GM04504 (cell line): ENCODE measurements around the gene NMD3.
"Not testable (repeated sequence)": the region's sequence is repeated elsewhere in the genome, so short reads cannot be mapped to it uniquely, and the experiment has no call there.

Source experiments
- DNase-seq: peaks from one replicate; pipeline ENCODE4 v3.0.0-alpha.2; 2012; ENCODE audit warnings: low read depth

The NMD3 gene

DNA sequence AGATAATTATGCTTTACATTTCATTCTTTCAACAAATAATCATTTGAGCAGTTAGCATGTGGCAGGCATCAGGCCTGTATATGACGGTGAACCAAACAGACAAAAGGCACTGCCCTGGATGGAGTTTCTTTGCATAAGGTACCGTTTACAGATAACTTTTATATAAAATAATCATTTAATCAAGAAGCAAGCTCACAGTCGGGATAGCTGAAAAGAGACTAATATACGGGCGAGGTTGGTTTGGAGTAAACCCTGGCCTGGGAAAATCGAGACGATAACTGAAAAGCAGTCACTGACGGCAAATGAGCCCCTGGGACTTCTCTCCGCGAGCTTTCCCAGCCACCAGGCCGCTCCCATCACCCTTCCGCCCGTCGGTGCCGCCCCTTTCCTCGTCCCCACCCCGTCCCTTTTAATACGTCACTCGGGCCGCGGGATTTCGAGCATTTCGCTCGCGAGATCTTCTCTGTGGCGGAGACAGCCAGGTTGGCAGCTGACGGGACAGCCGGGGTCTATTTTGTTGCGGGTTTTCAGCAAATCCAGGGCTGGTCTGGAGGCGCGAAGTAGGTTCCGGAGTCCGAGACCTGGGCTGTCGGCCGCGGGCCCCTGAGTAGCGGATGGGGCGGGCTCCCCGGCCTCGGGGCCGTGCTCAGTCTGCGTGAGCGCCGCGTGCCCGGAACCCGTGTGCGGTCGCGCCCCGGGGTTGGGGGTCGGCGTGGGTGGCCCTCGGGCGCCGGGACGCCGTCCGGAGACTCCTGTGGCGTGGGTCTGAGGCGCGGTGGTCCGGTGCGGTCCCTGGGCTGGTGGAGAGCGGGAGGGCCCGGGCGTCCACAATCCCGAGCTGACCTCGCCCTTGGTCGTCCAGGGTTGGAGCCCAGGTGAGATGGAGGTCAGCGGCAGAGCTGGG lies at the start of gene NMD3:
TSS of gene NMD3 (plus strand) at position 462 of the 904 bp plus-strand sequence. CDS start 703 bp downstream, outside the sequence.
- peak; percentile 87 for DNase-seq

DNA sequence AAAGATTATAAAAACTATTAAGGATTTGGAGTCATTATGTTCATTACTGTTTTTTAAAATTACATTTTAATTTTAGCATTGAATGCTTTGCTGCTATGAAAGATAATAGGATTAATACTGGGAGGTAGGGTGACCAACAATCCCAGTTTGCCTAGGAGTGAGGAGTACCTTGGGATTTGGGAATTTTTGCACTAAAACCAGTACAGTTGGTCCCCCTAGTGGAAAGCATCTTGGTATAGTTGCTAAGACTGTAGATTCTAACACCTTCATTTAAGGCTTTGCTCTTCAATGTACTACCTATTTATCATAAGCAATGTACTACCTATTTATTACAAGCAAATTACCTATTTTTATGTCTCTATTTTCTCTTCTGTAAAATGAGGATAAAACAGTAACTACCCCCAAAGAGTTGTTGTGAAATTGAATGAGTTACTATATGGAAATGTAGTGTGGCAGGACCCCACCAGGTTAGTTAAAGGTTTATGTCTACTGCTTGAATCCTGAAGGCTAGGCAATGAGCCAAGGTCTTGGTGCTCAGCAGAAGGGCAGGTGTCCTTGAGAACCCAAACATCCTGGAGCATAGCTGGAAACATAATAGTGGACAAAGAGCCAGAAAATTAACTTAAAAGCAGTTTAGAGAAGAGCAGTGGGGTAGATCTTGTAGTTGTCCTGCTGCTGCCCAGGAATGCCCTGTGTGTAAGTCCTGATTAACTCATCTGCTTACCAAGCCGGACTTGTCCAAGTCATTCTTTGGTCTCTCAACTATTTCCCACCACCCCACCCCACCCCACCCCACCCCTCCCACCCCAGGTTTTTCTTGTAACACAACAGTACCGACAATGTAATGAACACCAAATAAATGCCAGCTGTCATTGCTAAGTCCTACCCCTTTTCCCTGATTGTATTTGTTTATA lies 49.2 kb upstream of the NMD3 start:
- no peak for DNase-seq

DNA sequence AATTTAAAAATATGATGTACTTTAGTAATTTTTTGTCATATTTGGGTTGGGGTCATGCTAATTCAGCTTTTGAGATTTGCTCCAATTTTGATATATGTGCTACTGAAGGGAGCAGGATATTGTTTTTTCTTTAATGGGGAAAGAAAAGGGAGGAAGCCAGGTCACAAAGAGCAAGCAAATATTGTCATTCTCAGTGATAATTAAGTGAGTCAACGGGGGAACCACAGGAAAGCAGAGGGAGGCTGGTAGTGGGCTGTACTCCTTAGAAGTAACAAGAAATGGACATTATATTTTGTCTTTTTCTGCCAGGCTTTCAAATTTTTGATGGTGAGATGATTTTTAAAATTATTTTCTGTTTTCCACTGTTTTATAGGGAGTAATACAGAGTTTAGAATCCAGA lies 45.6 kb upstream of the NMD3 start:
- no peak for DNase-seq

DNA sequence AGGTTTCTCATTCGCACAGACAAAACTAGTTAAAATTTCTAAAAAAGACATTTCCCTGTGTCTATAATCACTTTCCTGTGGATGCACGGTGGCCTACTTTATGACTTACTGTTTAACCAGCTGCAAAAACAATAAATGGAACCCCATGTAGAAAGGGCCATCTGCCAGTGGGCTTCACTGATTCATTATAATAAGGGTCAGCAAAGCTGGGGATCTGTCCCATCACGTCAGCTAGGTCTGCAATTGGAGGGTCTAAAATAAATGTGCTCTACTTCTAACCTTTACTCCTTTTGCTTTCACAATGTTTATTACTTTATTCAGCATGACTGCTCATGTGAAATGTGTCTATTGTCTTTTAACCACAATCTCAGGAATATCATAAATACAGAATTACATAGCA lies 43.1 kb upstream of the NMD3 start:
- DNase-seq, result no peak

DNA sequence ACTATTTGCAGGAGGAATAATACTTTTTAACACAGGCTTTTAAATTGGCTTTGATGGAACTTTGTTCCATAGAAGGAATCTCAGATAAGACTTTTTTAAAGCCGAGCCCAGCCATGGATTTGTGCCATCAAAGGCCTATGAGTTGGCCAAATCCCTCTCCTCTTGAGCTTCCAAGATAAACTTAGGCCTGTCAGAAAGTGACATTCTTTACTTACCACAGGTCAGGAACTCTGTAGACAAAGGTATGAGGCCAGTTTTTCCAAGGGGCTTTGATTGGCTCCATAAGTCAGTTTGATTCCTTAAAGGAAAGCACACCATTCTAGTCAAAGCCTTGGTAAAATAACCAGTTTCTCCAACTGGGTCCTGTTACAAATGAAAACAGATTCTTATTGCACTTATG lies 39.7 kb upstream of the NMD3 start:
- DNase-seq, result not testable (repeated sequence)

DNA sequence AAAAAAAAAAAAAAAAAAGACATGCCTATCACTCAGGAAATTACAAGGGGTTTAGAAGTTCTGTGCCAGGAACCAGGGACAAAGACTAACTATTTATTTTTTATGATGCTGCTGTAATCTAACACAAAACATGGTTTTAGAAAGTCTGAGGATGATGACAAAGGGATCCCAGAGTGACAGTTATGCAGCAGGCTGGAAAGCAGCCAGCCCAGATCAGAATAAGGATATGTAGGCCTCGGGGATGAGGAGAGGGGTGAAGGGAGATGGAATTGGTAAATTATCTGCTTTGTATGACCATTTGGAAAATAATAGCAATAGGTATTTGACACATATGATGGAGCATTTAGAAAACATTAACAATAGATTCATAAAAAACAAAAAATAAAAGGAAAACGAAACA lies 34.1 kb upstream of the NMD3 start:
- no peak for DNase-seq

DNA sequence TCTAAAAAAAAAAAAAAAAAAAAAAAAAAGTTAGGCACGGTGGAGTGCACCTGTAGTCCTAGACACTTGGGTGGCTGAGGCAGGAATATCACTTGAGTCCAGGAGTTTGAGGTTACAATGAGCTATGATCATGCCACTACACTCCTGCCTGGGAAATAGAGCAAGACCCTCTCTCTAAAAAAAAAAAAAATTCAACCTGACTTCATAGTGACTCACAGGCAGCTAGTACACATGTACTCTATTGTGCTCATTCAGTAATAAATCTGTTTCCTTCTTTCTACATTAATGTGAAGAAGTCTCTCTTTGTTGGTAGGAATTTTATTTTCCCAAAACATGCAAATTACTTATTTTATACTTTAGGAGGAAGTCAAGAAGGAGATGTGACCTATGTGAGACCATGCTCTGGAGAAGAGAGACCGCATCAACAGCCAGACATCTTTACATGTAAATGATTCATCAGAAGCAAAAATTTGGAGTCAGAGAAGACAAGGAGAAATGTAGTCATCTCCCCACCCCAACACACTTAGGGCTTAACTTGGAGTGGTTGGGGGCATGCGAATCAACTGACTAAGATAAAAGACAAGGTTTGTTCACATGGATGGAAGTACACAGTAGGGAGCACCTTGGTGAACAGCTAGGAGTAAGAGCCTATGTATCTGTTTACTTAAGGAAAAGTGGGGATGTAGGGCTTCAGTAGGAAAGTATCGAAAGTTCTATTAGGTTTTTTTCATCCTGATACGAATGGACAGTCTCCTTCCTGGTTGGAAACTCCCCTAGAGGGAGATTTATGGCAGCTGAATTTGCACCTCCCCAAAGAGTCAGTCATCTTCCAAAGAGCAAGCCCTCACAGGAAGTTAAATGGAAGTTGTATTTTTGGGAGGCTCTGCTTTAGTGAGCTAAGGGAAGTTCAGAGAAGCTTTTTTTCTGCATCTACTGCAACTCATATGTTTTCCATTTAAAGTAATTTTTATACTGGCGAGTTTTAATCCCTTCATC lies 23.0 kb upstream of the NMD3 start:
- DNase-seq, result no peak

DNA sequence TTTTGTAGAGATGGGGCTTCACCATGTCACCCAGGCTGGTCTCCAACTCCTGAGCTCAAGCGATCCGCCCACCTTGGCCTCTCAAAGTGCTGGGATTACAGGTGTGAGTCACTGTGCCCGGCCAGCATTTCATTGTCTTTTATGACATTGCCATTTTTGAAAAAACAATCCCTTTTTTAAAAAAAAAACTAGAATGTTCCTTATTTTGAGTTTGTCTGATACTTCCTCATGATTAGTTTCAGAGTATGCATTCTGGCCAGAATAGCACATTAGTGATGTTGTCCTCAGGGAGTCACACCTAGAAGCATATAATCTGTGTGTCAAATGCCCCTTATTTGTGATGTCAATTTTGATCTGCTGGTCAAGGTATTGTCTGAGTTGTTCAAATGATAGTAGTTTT lies 21.2 kb upstream of the NMD3 start:
- DNase-seq, result no peak

DNA sequence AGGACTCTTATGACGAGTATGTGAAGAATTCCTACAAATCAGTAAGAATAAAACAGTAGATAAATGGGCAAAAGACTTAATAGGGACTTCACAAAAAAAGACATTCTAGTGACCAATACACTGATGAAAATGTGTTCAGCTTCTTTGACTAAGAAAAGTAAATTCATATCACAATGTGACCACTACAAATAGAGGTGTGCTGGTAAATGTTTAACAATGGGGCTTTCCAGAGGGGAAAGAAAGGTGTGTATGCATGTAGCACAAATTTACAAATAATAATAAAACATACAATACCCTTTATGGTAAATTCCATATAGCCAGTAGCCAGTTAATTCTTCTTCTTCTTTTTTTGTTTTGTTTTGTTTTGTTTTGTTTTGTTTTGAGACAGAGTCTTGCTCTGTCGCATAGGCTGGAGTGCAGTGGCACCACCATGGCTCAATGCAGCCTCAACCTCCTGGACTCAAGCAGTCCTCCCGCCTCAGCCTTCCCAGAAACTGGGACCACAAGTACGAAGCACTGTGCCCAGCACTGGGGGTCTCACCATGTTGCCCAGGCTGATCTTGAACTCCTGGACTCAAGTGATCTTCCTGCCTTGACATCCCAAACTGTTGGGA lies 17.5 kb upstream of the NMD3 start:
- DNase-seq, result no peak

DNA sequence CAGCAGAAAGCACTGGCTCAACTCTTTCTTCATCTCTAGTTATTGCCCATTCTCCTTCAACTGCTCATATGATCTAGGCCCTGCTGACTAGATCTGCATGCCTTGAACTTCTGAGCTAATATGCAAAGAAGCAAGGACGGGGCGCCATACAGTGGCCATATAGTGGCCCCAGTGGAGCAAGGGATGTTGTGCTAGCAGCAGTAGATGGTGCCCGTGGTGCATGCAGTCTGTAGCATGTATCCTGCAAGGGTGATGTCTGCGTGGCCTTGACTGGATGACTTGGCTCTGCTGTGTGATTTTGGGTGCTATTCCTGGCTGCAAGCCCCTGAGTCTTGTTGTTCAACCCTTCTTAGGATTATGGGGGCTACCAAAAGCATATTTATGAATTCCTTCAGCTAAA lies 12.2 kb upstream of the NMD3 start:
- no peak for DNase-seq

DNA sequence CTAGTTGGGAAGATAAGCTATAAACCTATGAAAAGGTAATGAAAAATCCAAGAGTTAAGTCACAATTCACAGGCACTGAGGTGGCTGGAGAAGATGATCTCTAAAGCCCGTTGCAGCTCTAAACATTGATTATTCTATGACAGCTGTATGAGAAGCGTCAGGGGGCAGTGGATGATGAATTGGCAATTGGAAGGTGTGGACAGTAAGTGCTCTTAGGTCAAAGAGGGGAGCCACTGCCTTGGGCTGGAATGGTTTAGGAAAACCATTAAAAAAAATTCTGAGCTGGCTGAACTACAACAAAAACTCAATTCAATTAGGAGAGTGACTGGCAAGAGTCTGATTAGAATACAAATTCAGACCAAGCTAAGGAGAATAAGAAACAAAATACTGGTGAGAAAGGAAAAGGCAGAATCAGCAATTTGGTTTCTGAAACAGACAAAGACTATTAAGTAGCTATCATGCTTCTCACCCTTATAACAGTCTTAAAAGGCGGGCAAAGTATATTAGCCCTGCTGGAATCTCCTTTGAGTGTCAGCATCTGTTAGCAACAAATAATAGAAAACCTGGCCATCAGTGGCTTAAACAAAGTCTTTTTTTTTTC lies 8.8 kb upstream of the NMD3 start:
- no peak for DNase-seq

DNA sequence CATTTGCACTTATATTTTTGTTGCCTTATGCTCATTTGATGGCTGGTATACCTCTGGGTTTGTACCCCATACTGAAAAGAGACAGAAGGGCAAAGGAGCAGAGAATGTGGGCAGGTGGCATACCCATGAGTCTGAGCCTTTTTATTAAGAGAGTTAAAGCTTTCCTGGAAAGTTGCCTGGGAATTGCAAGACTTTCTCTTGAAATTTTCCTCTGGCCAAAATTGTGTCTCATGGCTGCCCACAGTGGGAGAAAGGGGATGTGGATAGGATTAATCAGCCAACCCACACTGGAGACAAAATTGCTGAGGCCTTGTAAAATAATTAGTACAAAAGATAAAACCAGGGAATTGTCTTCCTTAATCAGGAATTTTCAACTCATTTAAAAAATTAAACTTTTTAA lies 8.2 kb upstream of the NMD3 start:
- no peak for DNase-seq

DNA sequence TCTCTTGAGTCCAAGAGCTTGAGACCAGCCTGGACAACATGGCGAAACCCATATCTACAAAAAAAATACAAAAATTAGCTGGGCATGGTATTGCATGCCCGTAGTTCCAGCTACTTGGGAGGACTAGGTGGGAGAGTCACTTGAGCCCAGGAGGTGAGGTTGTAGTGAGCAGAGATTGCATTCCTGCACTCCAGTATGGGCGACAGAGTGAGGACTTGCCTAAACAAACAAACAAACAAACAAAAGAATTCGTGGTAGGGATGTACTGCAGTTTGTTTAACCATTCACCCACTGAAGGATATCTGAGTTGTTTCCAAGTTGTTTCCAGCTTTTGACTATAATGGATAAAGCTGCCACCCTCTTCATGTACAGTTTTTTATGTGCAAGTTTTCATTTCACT lies 7.5 kb upstream of the NMD3 start:
- no peak for DNase-seq

DNA sequence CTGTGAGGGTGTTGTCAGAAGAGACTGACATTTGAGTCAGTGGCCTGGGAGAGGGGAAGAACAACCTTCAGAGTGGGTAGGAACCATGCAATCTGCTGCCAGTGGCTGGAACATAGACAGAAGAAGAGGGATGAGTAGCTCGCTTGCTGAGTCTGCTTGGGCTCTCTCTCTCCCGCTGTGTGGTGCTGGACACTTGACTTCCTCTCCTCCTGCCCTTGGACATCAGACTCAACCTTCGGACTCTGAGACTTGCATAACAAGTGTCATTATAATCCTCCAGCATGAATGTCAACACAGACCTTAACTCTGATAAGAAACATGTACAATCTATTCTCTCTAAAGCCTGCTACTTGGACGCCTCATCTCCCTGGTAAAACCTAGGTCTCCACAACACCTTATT lies 5.9 kb upstream of the NMD3 start:
- DNase-seq, result no peak

DNA sequence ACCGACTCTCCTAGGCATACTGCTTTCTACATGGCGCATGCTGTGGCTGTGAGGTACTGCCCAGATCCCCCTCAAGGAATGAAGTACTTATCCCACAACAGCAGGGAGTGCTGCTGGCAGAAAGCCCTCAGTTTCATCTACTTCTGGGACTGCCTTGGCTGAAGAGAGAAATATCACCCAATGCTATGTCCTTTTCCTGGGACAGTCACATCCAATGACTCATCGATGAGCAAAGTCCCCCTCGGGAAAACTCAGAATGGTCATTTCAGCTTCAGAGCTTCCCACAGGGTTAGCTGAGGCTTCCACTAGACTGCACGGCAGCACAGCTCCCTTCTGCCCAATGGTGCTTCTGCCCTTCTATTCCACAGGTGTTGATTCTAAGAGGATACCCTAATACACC lies 3.6 kb upstream of the NMD3 start:
- DNase-seq, result peak; percentile 22

DNA sequence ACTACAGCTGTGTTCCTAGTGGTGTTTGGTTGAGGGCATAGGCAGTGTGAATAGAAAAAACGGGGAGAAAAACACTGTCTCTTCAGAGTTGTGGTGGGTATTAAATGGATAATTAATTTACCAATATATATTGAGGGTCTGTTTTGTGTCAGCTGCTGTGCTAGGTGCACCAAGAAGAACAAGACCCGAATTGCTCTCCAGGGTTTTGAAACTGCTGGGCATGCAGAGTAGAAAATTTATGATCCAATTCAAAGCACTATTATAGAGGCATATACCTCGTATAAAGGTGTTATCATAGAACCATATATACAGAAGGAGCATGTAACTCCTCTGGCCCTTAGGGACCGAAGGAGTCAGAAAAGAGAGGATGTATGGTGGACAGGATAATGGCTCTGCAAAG lies 1.6 kb upstream of the NMD3 start:
- DNase-seq, result no peak

DNA sequence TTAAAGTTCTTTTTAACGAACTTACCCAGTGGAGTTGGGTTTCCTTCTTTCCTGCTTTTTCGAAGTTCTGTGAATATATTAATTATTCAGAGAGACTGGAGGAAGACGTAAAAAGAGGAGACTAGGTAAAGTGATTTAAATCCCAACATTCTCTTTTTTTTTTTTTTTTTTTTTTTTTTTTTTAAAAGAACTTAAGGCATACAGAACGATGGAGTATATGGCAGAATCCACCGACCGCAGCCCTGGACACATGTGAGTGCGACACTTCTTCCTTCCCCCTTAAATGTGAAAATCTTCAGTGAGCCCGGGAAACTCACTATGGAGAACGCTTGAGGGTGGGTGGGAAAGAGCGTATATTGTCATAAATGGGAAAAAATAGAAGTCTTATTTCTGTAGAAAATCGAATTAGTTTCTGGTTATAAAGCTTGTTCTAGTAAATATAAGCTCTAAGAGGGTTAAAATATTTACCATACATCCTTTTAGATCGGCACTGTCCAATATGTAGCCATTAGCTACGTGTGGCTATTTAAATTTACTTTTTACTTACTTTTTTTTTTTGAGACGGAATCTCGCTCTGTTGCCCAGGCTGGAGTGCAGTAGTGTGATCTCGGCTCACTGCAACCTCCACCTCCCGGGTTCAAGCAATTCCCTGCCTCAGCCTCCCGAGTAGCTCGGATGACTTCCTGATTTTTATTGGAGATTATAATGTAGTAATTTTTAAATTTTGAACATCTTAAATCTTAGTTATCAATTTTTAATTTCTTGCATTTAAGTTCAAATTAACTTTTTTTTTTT lies 892 bp downstream of the NMD3 start:
- no peak for DNase-seq

DNA sequence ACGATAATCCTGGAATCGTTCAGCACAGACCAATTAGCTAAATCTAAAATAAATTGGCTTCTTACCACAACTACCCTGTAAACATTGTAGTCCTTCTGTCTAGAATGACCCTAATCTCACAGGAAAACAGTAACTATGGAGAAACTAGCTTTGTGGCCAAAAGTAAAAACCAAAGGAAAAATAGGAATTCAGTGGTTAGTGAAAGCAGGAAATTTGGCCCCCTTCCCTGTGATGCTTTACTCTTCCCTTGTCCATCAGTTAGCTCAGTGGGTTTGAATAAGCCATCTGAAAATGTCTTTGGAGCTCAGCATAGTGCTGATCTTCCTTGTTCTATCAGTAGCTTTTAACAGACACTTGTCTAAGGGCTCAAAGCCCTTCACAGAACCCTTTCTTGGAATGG lies 1.6 kb downstream of the NMD3 start:
- DNase-seq, result no peak

DNA sequence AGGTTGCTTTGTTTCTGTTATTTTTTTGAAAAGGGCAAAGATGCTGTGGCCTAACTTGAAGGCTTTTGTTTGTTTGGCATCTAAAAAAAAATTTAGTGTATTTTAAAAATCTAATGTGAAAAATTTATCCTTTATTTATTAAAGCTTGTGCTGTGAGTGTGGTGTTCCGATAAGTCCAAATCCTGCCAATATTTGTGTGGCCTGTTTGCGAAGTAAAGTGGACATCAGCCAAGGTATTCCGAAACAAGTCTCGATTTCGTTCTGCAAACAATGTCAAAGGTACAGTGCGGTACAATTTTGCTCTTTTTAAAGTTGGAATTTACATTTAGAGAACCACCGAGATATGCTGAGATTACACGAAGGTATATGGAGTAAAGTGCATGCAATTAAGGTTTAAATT lies 3.7 kb downstream of the NMD3 start:
- DNase-seq, result no peak

DNA sequence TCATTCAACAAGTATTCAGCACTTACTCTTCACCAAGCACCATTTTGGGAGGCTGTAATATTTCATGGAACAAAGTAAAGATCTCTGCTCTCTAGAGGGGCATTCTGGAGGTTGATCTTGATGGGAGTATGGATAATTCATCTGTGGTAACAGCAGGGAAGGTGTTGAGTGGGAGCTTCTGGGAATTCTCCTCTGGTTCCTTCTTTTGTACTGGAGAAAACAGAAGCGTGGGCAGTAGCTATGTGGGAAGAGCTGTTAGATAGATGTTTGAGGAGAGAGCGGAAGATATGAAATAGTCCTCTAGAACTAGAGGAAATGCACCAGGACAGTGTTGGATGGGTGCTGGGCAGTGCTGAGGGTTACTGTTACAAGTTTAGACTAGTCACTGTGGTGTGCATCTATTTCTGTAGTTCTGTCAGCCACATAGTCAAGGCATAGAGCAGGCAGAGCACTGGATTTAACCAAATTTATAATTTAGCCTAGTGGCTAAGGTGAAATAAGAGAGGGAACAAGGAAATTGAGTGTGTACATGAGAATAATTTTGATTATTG lies 9.6 kb downstream of the NMD3 start:
- DNase-seq, result no peak
